H1 (cell line): ENCODE data around the gene PDK2. TPM values are rescaled to one million over a fixed set of nuclear protein-coding genes. Genes with fewer than 3 reads are reported as not detected.

Experiments used
- CTCF ChIA-PET: fragments of 300-600 bp; sonication (Branson Sonifier 250); formaldehyde crosslinking; loops from one replicate; lab custom pipeline; 2021; ENCODE audit not compliant: partially characterized antibody; lab: Charles Lee
- POLR2A ChIA-PET: fragments of 300-600 bp; sonication (Branson Sonifier 250); formaldehyde crosslinking; loops from one replicate; lab custom pipeline; 2021; ENCODE audit warnings: inconsistent platforms; ENCODE audit not compliant: partially characterized antibody; lab: Charles Lee
- DNase-seq, 2 experiments: peaks; one replicate each; pipeline versions ENCODE4 v3.0.0 to v3.0.0-alpha.2; 2010 to 2022; ENCODE audit warnings: low spot score in 2 of 2, low read depth in 1 of 2, mixed read lengths in 1 of 2
- FAIRE-seq: peaks from 2 replicates; lab custom pipeline; 2011; peaks lifted over from hg19 to GRCh38; lab: Jason Lieb, UNC
- H2AFZ ChIP-seq: 2 replicates; pipeline ENCODE4 v1.8.1; 2012; ENCODE audit warnings: low read length, inconsistent platforms
- H2AK5ac ChIP-seq: 2 replicates; pipeline ENCODE4 v1.6.1; 2013; ENCODE audit warnings: low read depth, low read length
- H2BK120ac ChIP-seq: replicated peaks from 2 replicates; pipeline ENCODE3; 2013; ENCODE audit warnings: low read depth, low read length, inconsistent platforms
- H2BK12ac ChIP-seq: 2 replicates; pipeline ENCODE4 v1.6.1; 2013; ENCODE audit warnings: low read depth, low read length
- H2BK15ac ChIP-seq: 2 replicates; pipeline ENCODE4 v1.6.1; 2013; ENCODE audit warnings: low read length
- H2BK20ac ChIP-seq: 2 replicates; pipeline ENCODE4 v1.6.1; 2013; ENCODE audit warnings: low read length
- H2BK5ac ChIP-seq: 2 replicates; pipeline ENCODE4 v1.6.1; 2013; ENCODE audit warnings: low read depth, low read length
- H3K14ac ChIP-seq: 2 replicates; pipeline ENCODE4 v1.6.1; 2013; ENCODE audit warnings: inconsistent platforms; ENCODE audit not compliant: insufficient read length
- H3K18ac ChIP-seq: 2 replicates; pipeline ENCODE4 v1.6.1; 2013; ENCODE audit warnings: low read length; ENCODE audit errors: extremely low read depth
- H3K23ac ChIP-seq: 2 replicates; pipeline ENCODE4 v1.6.1; 2013; ENCODE audit warnings: inconsistent platforms; ENCODE audit not compliant: insufficient read length
- H3K23me2 ChIP-seq: 2 replicates; pipeline ENCODE4 v1.6.1; 2013; ENCODE audit warnings: low read depth, low read length
- H3K27ac ChIP-seq: 2 replicates; pipeline ENCODE4 v1.6.1; 2011; ENCODE audit warnings: low read depth, low read length, inconsistent platforms
- H3K27me3 ChIP-seq, 4 experiments: replicated peaks in 1 of 4; 1 replicate in 1 of 4; 2 replicates in 3 of 4; pipeline versions ENCODE4 v1.6.1 to v1.8.1; 2011 to 2013; ENCODE audit warnings: low read length in 3 of 4, mild to moderate bottlenecking in 3 of 4, inconsistent platforms in 2 of 4, mixed read lengths in 2 of 4, moderate library complexity in 1 of 4; ENCODE audit not compliant: control insufficient read depth in 3 of 4, insufficient read depth in 3 of 4; ENCODE audit errors: extremely low read depth in 1 of 4
- H3K36me3 ChIP-seq, 4 experiments: 2 replicates each; pipeline versions ENCODE4 v1.6.1 to v1.8.1; 2011 to 2013; ENCODE audit warnings: mild to moderate bottlenecking in 4 of 4, low read length in 3 of 4, moderate library complexity in 2 of 4, control low read depth in 1 of 4, inconsistent platforms in 1 of 4; ENCODE audit not compliant: insufficient read depth in 4 of 4, control insufficient read depth in 2 of 4
- H3K4ac ChIP-seq: replicated peaks from 2 replicates; pipeline ENCODE3; 2013; ENCODE audit warnings: low read length, low read depth, mixed read lengths, inconsistent platforms; ENCODE audit not compliant: insufficient read length
- H3K4me1 ChIP-seq, 4 experiments: replicated peaks in 1 of 4; 1 replicate in 1 of 4; 2 replicates in 3 of 4; pipeline versions ENCODE4 v1.6.1 to v1.8.1; 2011 to 2013; ENCODE audit warnings: low read length in 3 of 4, inconsistent platforms in 2 of 4, mixed read lengths in 1 of 4; ENCODE audit not compliant: insufficient read depth in 4 of 4, control insufficient read depth in 3 of 4
- H3K4me2 ChIP-seq, 2 experiments: 2 replicates each; pipeline versions ENCODE4 v1.6.1 to v1.8.1; 2011 to 2013; ENCODE audit warnings: low read depth in 2 of 2, low read length in 2 of 2, control low read depth in 1 of 2, inconsistent platforms in 1 of 2, mild to moderate bottlenecking in 1 of 2; ENCODE audit not compliant: insufficient read depth in 1 of 2
- H3K4me3 ChIP-seq, 4 experiments: fragments of 200-600, 300-600 bp in 1 of 4; sonication (generic), shearing (Covaris generic), sonication (Bioruptor Twin) in 1 of 4; 2 replicates each; pipeline versions ENCODE4 v1.5.1 to v1.8.1; 2011 to 2016; ENCODE audit warnings: low read length in 4 of 4, low read depth in 3 of 4, control low read depth in 2 of 4, inconsistent platforms in 2 of 4, mild to moderate bottlenecking in 2 of 4, mixed read lengths in 1 of 4, moderate library complexity in 1 of 4; ENCODE audit not compliant: insufficient read depth in 2 of 4; ENCODE audit errors: extremely low read depth in 1 of 4
- H3K56ac ChIP-seq: replicated peaks from 2 replicates; pipeline ENCODE3; 2013; ENCODE audit warnings: low read depth, mild to moderate bottlenecking, mixed read lengths, low read length, inconsistent platforms; ENCODE audit not compliant: insufficient read length
- H3K79me1 ChIP-seq: 2 replicates; pipeline ENCODE4 v1.6.1; 2013; ENCODE audit warnings: low read depth, low read length, control low read depth
- H3K79me2 ChIP-seq, 2 experiments: 2 replicates each; pipeline versions ENCODE4 v1.6.1 to v1.8.1; 2012 to 2013; ENCODE audit warnings: low read length in 2 of 2, mild to moderate bottlenecking in 2 of 2, inconsistent platforms in 1 of 2; ENCODE audit not compliant: insufficient read depth in 2 of 2, control insufficient read depth in 1 of 2
- H3K9ac ChIP-seq, 4 experiments: replicated peaks in 1 of 4; 1 replicate in 1 of 4; 2 replicates in 3 of 4; pipeline versions ENCODE4 v1.6.1 to v1.8.1; 2011 to 2013; ENCODE audit warnings: low read depth in 3 of 4, low read length in 3 of 4, control low read depth in 2 of 4, mild to moderate bottlenecking in 2 of 4, moderate library complexity in 2 of 4, inconsistent platforms in 1 of 4; ENCODE audit errors: extremely low read depth in 1 of 4
- H3K9me3 ChIP-seq, 2 experiments: 2 replicates each; pipeline versions ENCODE4 v1.6.1 to v1.8.1; 2012 to 2013; ENCODE audit warnings: mild to moderate bottlenecking in 2 of 2, moderate library complexity in 2 of 2, control low read depth in 1 of 2, inconsistent platforms in 1 of 2, low read depth in 1 of 2, low read length in 1 of 2, mixed read lengths in 1 of 2; ENCODE audit not compliant: insufficient read depth in 2 of 2
- H4K20me1 ChIP-seq, 2 experiments: replicated peaks in 1 of 2; 2 replicates each; pipeline versions ENCODE3 to v1.8.1; 2011 to 2013; ENCODE audit warnings: inconsistent platforms in 2 of 2, low read length in 2 of 2, mild to moderate bottlenecking in 1 of 2; ENCODE audit not compliant: insufficient read depth in 2 of 2, control insufficient read depth in 1 of 2
- H4K5ac ChIP-seq: 2 replicates; pipeline ENCODE4 v1.6.1; 2013; ENCODE audit warnings: low read length, low read depth, mixed read lengths, inconsistent platforms; ENCODE audit not compliant: insufficient read length
- H4K8ac ChIP-seq: 2 replicates; pipeline ENCODE4 v1.8.0; 2013; ENCODE audit warnings: mild to moderate bottlenecking, moderate library complexity, low read length, inconsistent platforms; ENCODE audit not compliant: insufficient read depth; ENCODE audit errors: extremely low read depth
- H4K91ac ChIP-seq: replicated peaks from 2 replicates; pipeline ENCODE3; 2013; ENCODE audit warnings: low read length, mixed read lengths, inconsistent platforms; ENCODE audit not compliant: insufficient read length
- BACH1 ChIP-seq: IDR thresholded peaks from 2 replicates; pipeline ENCODE4 v1.6.1; 2012; ENCODE audit warnings: low read length, improper control_type of control experiment
- EP300 ChIP-seq, 2 experiments: IDR thresholded peaks; 1 replicate in 1 of 2; 2 replicates in 1 of 2; pipeline ENCODE4 v1.6.1; 2011 to 2012; ENCODE audit warnings: low read depth in 2 of 2, low read length in 2 of 2, mild to moderate bottlenecking in 2 of 2, borderline replicate concordance in 1 of 2, inconsistent platforms in 1 of 2, moderate library complexity in 1 of 2
- KDM5A ChIP-seq: fragments of 200-600 bp; IDR thresholded peaks from 2 replicates; pipeline ENCODE4 v1.7.1; 2012; ENCODE audit warnings: mild to moderate bottlenecking, low read length, inconsistent platforms, mixed read lengths
- NRF1 ChIP-seq: IDR thresholded peaks from 2 replicates; pipeline ENCODE4 v1.6.1; 2011; ENCODE audit warnings: mild to moderate bottlenecking, low read depth, low read length, improper control_type of control experiment
- POU5F1 ChIP-seq: IDR thresholded peaks from 2 replicates; pipeline ENCODE4 v1.6.1; 2011; ENCODE audit warnings: low read depth, mild to moderate bottlenecking, low read length, moderate library complexity
- RFX5 ChIP-seq: IDR thresholded peaks from 2 replicates; pipeline ENCODE4 v1.6.1; 2011; ENCODE audit warnings: low read depth, low read length, improper control_type of control experiment, borderline replicate concordance
- SIRT6 ChIP-seq: IDR thresholded peaks from one replicate; pipeline ENCODE4 v1.7.1; 2012; ENCODE audit warnings: low read length, inconsistent platforms
- SP2 ChIP-seq: IDR thresholded peaks from 2 replicates; pipeline ENCODE4 v1.6.1; 2012; ENCODE audit warnings: mild to moderate bottlenecking, low read length, inconsistent platforms
- SRF ChIP-seq: IDR thresholded peaks from 2 replicates; pipeline ENCODE4 v1.6.1; 2011; ENCODE audit warnings: mild to moderate bottlenecking, low read depth, low read length, moderate library complexity
- TAF7 ChIP-seq: optimal IDR thresholded peaks from 2 replicates; pipeline ENCODE3; 2011; ENCODE audit warnings: low read depth, mild to moderate bottlenecking, inconsistent platforms, low read length, moderate library complexity, borderline replicate concordance
- ZNF274 ChIP-seq: IDR thresholded peaks from 2 replicates; pipeline ENCODE4 v1.7.0; 2012; ENCODE audit warnings: low read length, borderline replicate concordance; ENCODE audit errors: extremely low read depth
- WGBS, 2 experiments: shearing (Covaris generic) in 1 of 2; methylation state at CpG; one replicate each; pipeline versions ENCODE4 v1.1.6 to v1.1.7; 2013 to 2015; ENCODE audit warnings: low lambda C conversion rate in 2 of 2, mixed read lengths in 2 of 2, inconsistent platforms in 1 of 2, low coverage in 1 of 2, missing lambda C conversion rate in 1 of 2; ENCODE audit not compliant: insufficient replicate concordance in 2 of 2, insufficient coverage in 1 of 2, insufficient read length in 1 of 2; ENCODE audit errors: extremely low coverage in 1 of 2, missing lambda C conversion rate in 1 of 2; 5-methylcytosine and 5-hydroxymethylcytosine counted together
- polyA plus RNA-seq, 7 experiments: library from polyadenylated mRNA; depleted of rRNA in 3 of 7; stranded (reverse) in 5 of 7; unstranded in 2 of 7; fragments of >200 nt in 5 of 7; fragments of 200-250 nt in 2 of 7; gene quantifications; 1 replicate in 5 of 7; 2 replicates in 1 of 7; 4 replicates in 1 of 7; pipeline versions ENCODE4 v1.2.1 to v1.2.3, GENCODE V29; 2011 to 2013; ENCODE audit warnings: missing spikeins in 2 of 7, mixed read lengths in 2 of 7
- total RNA-seq: library from RNA; stranded (reverse); fragmentation: NEBNext Ultra II Directional; extraction: Animal tissue kit (Norgen Biotek cat#: 25700); gene quantifications from 2 replicates; pipeline ENCODE4 v1.2.1, GENCODE V29; 2021
- TF ChIP-seq, protein P1 (sequence below): IDR thresholded peaks from 2 replicates; pipeline ENCODE4 v1.6.1; 2011; ENCODE audit warnings: low read depth, mild to moderate bottlenecking, low read length; ENCODE audit not compliant: insufficient read depth

The PDK2 gene
- total and polyA plus RNA-seq, 2 of the 8 experiments (the other 6 are each of a cell fraction or from before 2014, with no cell fraction given): 18.3 to 121 TPM

DNA sequence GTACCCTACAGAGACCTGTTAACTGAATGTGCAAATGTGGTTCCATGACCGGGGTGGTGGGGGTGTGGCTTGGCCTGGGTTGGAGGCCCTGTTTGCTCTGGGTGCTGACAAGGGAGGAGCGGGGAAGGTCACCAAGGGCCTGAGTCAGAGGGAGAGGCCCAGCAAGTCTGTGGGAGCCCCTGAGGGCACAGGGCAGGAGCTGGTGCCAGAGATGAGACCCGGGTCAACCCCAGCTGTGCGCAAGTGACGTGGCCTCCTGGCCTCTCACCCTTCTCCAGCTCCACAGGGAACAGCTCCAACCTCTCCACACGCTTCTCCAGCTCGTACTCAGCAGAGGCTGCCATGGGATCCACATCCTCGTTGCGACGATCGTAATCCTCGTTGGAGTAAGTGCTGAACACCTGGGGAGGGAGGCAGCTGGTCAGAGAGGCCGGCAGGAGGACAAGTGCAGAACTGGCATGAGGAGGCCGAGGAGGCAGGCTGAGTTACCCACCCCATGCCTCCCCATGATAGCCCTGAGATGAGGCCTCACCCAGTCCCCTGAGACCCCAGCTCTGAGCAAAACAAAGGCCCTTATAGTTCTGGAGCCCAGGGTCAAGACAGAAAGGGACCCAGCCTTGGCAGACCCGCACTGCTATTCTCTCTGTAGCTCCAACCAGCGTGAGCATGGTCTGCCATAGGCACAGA, 49.8 kb downstream of the PDK2 start:
- no peak overlapping the region for H2AFZ ChIP-seq
- H3K23ac ChIP-seq: no peak overlapping the region
- no peak overlapping the region for H4K91ac ChIP-seq
- H2BK15ac ChIP-seq: no peak overlapping the region
- no peak overlapping the region for H3K14ac ChIP-seq
- H4K8ac ChIP-seq: no peak overlapping the region
- no peak overlapping the region for H3K4me3 ChIP-seq
- POLR2A ChIA-PET: interaction anchor here (0.6 to 1.5 kb wide), 3 partner anchors 8 to 1838 kb away, joined by 3 to 4 read pairs (median 4); no protein-coding TSS in a partner anchor
- no peak overlapping the region for H2AK5ac ChIP-seq
- CTCF ChIA-PET: interaction anchor here (0.8 to 21.6 kb wide), 12 partner anchors 4 to 151 kb away, joined by 3 to 299 read pairs (median 13); partner anchors contain the start of genes PDK2, PPP1R9B, SAMD14 and SGCA
- H3K18ac ChIP-seq: no peak overlapping the region
- H3K4me1 ChIP-seq: peaks cover 0 to 32% (median 12%) of the 10 kb centered on the region in 4 experiments; a peak in 6 of 7 replicates
- H3K23me2 ChIP-seq: peaks cover 13% of the 10 kb centered on the region
- no peak overlapping the region for H3K4ac ChIP-seq
- FAIRE-seq (no peak), DNase-seq (no peak)
- no peak overlapping the region for H2BK5ac ChIP-seq
- H4K20me1 ChIP-seq: peaks cover 12 to 16% of the 10 kb centered on the region in 2 experiments
- H3K9ac ChIP-seq: no peak overlapping the region
- WGBS, 2 experiments: 91% methylated on average over 13 of the region's 16 CpGs; no CpG with 5 or more reads in 1 of the 2 experiments
- H3K36me3 ChIP-seq: peaks cover 0 to 6% (median 2%) of the 10 kb centered on the region in 4 experiments; a peak in 2 of 8 replicates
- H3K27me3 ChIP-seq: peaks cover 2 to 10% (median 10%) of the 10 kb centered on the region in 4 experiments; a peak in 6 of 7 replicates
- no peak overlapping the region for H3K56ac ChIP-seq
- H2BK120ac ChIP-seq: no peak overlapping the region
- peaks cover 8% of the 10 kb centered on the region for H3K79me1 ChIP-seq
- H3K27ac ChIP-seq: no peak overlapping the region
- no peak overlapping the region for H4K5ac ChIP-seq
- H3K79me2 ChIP-seq: no peaks in the 10 kb centered on the region; a peak in 1 of 4 replicates
- no peaks in the 10 kb centered on the region for H3K9me3 ChIP-seq
- no peak overlapping the region for H2BK12ac ChIP-seq
- no peak overlapping the region for H3K4me2 ChIP-seq
- no peak overlapping the region for H2BK20ac ChIP-seq
- TF ChIP-seq POU5F1: no peak
- TF ChIP-seq EP300 (IDR thresholded peaks at IDR 0.05; ENCODE audit: borderline replicate concordance in 1 of 2, low read depth in 2 of 2, low read length in 2 of 2): no peak
- no peak for TF ChIP-seq BACH1
- TF ChIP-seq SIRT6: no peak
- TF ChIP-seq NRF1: no peak
- TF ChIP-seq ZNF274: no peak
- no peak for TF ChIP-seq KDM5A
- TF ChIP-seq SRF: no peak
- TF ChIP-seq RFX5: no peak
- TF ChIP-seq, protein P1, sequence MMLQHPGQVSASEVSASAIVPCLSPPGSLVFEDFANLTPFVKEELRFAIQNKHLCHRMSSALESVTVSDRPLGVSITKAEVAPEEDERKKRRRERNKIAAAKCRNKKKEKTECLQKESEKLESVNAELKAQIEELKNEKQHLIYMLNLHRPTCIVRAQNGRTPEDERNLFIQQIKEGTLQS: no peak
- no peak for TF ChIP-seq SP2
- no peak for TF ChIP-seq TAF7
